ENCODE measurements around the gene OR52E8.

DNA sequence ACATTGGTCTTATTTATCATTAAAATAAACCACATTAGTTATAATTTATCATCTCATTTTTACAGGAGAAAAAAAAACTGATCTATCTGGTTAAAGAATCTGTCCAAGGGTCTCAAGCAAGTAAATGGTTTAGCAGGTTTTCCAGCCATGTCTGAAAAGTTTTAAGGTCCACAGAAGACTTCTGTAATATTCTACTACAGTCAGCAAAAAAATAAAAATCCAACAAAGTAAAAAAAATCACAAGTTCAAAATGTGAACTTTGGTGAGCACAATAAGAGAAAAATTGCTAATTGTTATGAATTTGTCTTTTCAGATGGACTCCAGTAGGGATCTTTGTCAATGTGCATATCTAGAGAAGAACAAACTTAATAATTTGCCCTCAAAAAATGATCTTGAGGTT lies 24.3 kb upstream of the OR52E8 start:
- no peak for TF ChIP-seq POLR2A (IDR thresholded peaks at IDR 0.05)
- TF ChIP-seq, protein P1, sequence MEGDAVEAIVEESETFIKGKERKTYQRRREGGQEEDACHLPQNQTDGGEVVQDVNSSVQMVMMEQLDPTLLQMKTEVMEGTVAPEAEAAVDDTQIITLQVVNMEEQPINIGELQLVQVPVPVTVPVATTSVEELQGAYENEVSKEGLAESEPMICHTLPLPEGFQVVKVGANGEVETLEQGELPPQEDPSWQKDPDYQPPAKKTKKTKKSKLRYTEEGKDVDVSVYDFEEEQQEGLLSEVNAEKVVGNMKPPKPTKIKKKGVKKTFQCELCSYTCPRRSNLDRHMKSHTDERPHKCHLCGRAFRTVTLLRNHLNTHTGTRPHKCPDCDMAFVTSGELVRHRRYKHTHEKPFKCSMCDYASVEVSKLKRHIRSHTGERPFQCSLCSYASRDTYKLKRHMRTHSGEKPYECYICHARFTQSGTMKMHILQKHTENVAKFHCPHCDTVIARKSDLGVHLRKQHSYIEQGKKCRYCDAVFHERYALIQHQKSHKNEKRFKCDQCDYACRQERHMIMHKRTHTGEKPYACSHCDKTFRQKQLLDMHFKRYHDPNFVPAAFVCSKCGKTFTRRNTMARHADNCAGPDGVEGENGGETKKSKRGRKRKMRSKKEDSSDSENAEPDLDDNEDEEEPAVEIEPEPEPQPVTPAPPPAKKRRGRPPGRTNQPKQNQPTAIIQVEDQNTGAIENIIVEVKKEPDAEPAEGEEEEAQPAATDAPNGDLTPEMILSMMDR (IDR thresholded peaks at IDR 0.05): no peak
